Central memory CD8-positive, alpha-beta T cell (primary cell): ENCODE measurements around the gene SPATA20.

Experiments
- ATAC-seq: fragments of 150-1000 bp; cut with Tn5 transposase; replicated peaks from 2 replicates; pipeline ENCODE4 v1.10.0; 2022; ENCODE audit warnings: mild to moderate bottlenecking, moderate FRiP score, moderate number of reproducible peaks; ENCODE audit not compliant: poor library complexity, severe bottlenecking; ENCODE audit errors: extremely low read depth
- DNase-seq, 2 donors: peaks; one replicate each; pipeline ENCODE4 v3.0.0; 2021; ENCODE audit warnings: low spot score in 2 of 2
- H3K27ac Mint-ChIP-seq: one replicate; pipeline ENCODE4 v1.8.0; 2022; ENCODE audit warnings: low read depth, mild to moderate bottlenecking, moderate library complexity, mixed read lengths
- H3K27me3 Mint-ChIP-seq: one replicate; pipeline ENCODE4 v1.8.0; 2022; ENCODE audit warnings: mixed read lengths
- H3K36me3 Mint-ChIP-seq: one replicate; pipeline ENCODE4 v1.8.0; 2022; ENCODE audit warnings: mild to moderate bottlenecking, moderate library complexity, mixed read lengths; ENCODE audit not compliant: insufficient read depth
- H3K4me1 Mint-ChIP-seq: one replicate; pipeline ENCODE4 v1.8.0; 2022; ENCODE audit warnings: mixed read lengths
- H3K4me3 Mint-ChIP-seq: one replicate; pipeline ENCODE4 v1.8.0; 2022; ENCODE audit warnings: mild to moderate bottlenecking, moderate library complexity, mixed read lengths
- H3K9me3 Mint-ChIP-seq: one replicate; pipeline ENCODE4 v1.8.0; 2022; ENCODE audit warnings: mixed read lengths

Gene SPATA20

DNA sequence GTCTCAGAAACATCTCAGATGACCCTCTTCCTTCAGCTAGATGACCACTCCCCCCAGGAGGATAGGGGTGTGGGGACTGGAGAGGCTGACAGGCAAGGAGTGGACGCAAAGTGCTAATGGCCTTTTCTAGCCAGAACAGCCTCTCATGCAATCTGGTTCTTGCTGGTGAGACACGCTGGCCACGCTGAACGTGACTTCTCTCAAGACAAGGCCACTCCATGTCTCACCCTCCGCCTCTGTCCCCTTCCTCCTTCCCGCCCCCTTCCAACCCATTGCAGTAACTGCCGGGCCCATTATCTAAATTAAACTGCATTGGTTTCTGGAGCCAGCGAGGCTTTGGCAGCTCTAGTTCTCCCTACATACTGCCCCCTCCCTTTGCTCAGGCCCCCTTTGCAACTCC, 23.1 kb downstream of the SPATA20 start:
- no peaks in the 10 kb centered on the region for H3K9me3 Mint-ChIP-seq
- no peak for ATAC-seq
- H3K36me3 Mint-ChIP-seq: peaks cover 10% of the 10 kb centered on the region
- H3K4me3 Mint-ChIP-seq: no peak overlapping the region
- H3K27me3 Mint-ChIP-seq: peaks cover 82% of the 10 kb centered on the region
- H3K27ac Mint-ChIP-seq: no peak overlapping the region
- no peak for DNase-seq
- H3K4me1 Mint-ChIP-seq: peaks cover 10% of the 10 kb centered on the region

- no peaks in the 10 kb centered on the region for H3K9me3 Mint-ChIP-seq
- H3K4me1 Mint-ChIP-seq: peaks cover 5% of the 10 kb centered on the region
- H3K27me3 Mint-ChIP-seq: peaks cover 77% of the 10 kb centered on the region
- H3K4me3 Mint-ChIP-seq: no peak overlapping the region
- H3K27ac Mint-ChIP-seq: no peak overlapping the region
- DNase-seq (no peak), ATAC-seq (no peak)
- H3K36me3 Mint-ChIP-seq: peaks cover 6% of the 10 kb centered on the region
Observed at GRCh38 chr17:50570528-50570927, 23.6 kb downstream of the SPATA20 start.

DNA sequence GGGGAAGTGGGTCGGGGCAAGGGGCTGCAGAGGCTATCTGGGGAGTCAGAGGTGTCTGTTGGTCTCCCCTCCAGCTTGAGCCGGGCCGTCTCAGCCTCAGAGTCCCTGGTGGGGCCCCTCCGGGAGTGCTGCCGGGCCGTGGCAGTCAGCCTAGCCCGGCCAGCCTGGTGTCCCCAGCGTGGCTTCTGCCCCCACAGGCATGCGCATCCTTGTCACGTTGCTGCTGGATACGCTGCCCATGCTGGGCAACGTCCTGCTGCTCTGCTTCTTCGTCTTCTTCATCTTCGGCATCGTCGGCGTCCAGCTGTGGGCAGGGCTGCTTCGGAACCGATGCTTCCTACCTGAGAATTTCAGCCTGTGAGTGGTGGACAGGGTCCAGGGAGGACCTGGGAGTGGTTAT, 24.7 kb downstream of the SPATA20 start:
- DNase-seq (no peak), ATAC-seq (no peak)
- Mint-ChIP-seq H3K9me3 (no peaks in the 10 kb centered on the region), H3K4me1 (no peaks in the 10 kb centered on the region), H3K27me3 (peaks cover 65% of the 10 kb centered on the region), H3K4me3 (no peak overlapping the region), H3K27ac (no peak overlapping the region), H3K36me3 (peaks cover 1% of the 10 kb centered on the region)

DNA sequence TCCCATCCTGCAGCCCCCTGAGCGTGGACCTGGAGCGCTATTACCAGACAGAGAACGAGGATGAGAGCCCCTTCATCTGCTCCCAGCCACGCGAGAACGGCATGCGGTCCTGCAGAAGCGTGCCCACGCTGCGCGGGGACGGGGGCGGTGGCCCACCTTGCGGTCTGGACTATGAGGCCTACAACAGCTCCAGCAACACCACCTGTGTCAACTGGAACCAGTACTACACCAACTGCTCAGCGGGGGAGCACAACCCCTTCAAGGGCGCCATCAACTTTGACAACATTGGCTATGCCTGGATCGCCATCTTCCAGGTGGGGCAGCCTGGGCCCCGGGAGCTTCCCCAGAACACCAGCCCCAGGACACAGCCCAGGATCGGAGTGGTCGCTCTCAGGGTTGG, 25.6 kb downstream of the SPATA20 start:
- H3K4me3 Mint-ChIP-seq: no peak overlapping the region
- ATAC-seq: no peak
- no peak for DNase-seq
- H3K27ac Mint-ChIP-seq: no peak overlapping the region
- no peaks in the 10 kb centered on the region for H3K9me3 Mint-ChIP-seq
- peaks cover 1% of the 10 kb centered on the region for H3K36me3 Mint-ChIP-seq
- H3K27me3 Mint-ChIP-seq: peaks cover 57% of the 10 kb centered on the region
- no peaks in the 10 kb centered on the region for H3K4me1 Mint-ChIP-seq

GRCh38 chr17:50573866-50574611, 27.1 kb downstream of the SPATA20 start:
- no peaks in the 10 kb centered on the region for H3K36me3 Mint-ChIP-seq
- H3K27ac Mint-ChIP-seq: no peak overlapping the region
- ATAC-seq (no peak), DNase-seq (no peak)
- no peak overlapping the region for H3K4me3 Mint-ChIP-seq
- no peaks in the 10 kb centered on the region for H3K9me3 Mint-ChIP-seq
- no peaks in the 10 kb centered on the region for H3K4me1 Mint-ChIP-seq
- peaks cover 53% of the 10 kb centered on the region for H3K27me3 Mint-ChIP-seq

DNA sequence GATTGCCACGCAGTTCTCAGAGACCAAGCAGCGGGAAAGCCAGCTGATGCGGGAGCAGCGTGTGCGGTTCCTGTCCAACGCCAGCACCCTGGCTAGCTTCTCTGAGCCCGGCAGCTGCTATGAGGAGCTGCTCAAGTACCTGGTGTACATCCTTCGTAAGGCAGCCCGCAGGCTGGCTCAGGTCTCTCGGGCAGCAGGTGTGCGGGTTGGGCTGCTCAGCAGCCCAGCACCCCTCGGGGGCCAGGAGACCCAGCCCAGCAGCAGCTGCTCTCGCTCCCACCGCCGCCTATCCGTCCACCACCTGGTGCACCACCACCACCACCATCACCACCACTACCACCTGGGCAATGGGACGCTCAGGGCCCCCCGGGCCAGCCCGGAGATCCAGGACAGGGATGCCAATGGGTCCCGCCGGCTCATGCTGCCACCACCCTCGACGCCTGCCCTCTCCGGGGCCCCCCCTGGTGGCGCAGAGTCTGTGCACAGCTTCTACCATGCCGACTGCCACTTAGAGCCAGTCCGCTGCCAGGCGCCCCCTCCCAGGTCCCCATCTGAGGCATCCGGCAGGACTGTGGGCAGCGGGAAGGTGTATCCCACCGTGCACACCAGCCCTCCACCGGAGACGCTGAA, 28.7 kb downstream of the SPATA20 start:
- no peaks in the 10 kb centered on the region for H3K36me3 Mint-ChIP-seq
- H3K27ac Mint-ChIP-seq: no peak overlapping the region
- DNase-seq: no peak
- no peaks in the 10 kb centered on the region for H3K9me3 Mint-ChIP-seq
- no peak for ATAC-seq
- peaks cover 53% of the 10 kb centered on the region for H3K27me3 Mint-ChIP-seq
- H3K4me1 Mint-ChIP-seq: no peaks in the 10 kb centered on the region
- no peak overlapping the region for H3K4me3 Mint-ChIP-seq

- Mint-ChIP-seq H3K27ac (no peak overlapping the region), H3K9me3 (no peaks in the 10 kb centered on the region), H3K4me3 (no peak overlapping the region), H3K4me1 (no peaks in the 10 kb centered on the region), H3K27me3 (peaks cover 53% of the 10 kb centered on the region), H3K36me3 (no peaks in the 10 kb centered on the region)
- ATAC-seq (no peak), DNase-seq (no peak)
Observed at GRCh38 chr17:50576864-50577263, 29.9 kb downstream of the SPATA20 start.

GRCh38 chr17:50577451-50577954, 30.5 kb downstream of the SPATA20 start:
- no peak overlapping the region for H3K27ac Mint-ChIP-seq
- no peak overlapping the region for H3K4me3 Mint-ChIP-seq
- ATAC-seq (no peak), DNase-seq (no peak)
- H3K27me3 Mint-ChIP-seq: peaks cover 53% of the 10 kb centered on the region
- no peaks in the 10 kb centered on the region for H3K36me3 Mint-ChIP-seq
- H3K9me3 Mint-ChIP-seq: no peaks in the 10 kb centered on the region
- H3K4me1 Mint-ChIP-seq: no peaks in the 10 kb centered on the region

- ATAC-seq (no peak), DNase-seq (no peak)
- no peaks in the 10 kb centered on the region for H3K36me3 Mint-ChIP-seq
- no peaks in the 10 kb centered on the region for H3K9me3 Mint-ChIP-seq
- H3K4me1 Mint-ChIP-seq: no peaks in the 10 kb centered on the region
- peaks cover 54% of the 10 kb centered on the region for H3K27me3 Mint-ChIP-seq
- no peak overlapping the region for H3K4me3 Mint-ChIP-seq
- H3K27ac Mint-ChIP-seq: no peak overlapping the region
Observed at GRCh38 chr17:50578173-50578572, 31.2 kb downstream of the SPATA20 start.

- no peak overlapping the region for H3K4me3 Mint-ChIP-seq
- H3K9me3 Mint-ChIP-seq: no peaks in the 10 kb centered on the region
- no peaks in the 10 kb centered on the region for H3K4me1 Mint-ChIP-seq
- H3K36me3 Mint-ChIP-seq: no peaks in the 10 kb centered on the region
- ATAC-seq: no peak
- H3K27me3 Mint-ChIP-seq: peaks cover 54% of the 10 kb centered on the region
- no peak for DNase-seq
- H3K27ac Mint-ChIP-seq: no peak overlapping the region
Observed at GRCh38 chr17:50579399-50579798, 32.4 kb downstream of the SPATA20 start.

DNA sequence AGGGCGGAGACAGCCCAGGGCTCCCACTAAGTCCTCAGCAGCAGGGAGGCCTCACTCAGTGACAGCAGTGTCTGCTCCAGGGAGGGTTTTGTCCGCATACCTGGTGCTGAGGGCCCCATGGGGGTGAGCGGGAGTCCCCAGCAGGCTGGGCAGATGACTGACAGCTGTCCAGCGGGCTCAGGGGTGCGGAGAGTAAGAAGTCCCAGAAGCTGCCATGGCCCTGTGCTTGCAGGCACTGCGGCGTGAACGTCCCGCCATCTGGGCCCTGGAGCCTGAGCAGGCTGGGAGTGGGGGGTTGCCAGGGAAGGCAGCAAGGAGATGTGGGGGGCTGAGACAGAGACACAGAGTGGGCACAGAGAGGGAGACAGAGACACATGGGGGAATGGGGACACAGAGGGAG, 33.7 kb downstream of the SPATA20 start:
- no peak for ATAC-seq
- Mint-ChIP-seq H3K36me3 (no peaks in the 10 kb centered on the region), H3K4me1 (no peaks in the 10 kb centered on the region), H3K27me3 (peaks cover 57% of the 10 kb centered on the region), H3K4me3 (no peak overlapping the region), H3K27ac (no peak overlapping the region), H3K9me3 (no peaks in the 10 kb centered on the region)
- no peak for DNase-seq

- no peak for ATAC-seq
- no peaks in the 10 kb centered on the region for H3K36me3 Mint-ChIP-seq
- DNase-seq: no peak
- no peaks in the 10 kb centered on the region for H3K9me3 Mint-ChIP-seq
- no peak overlapping the region for H3K27ac Mint-ChIP-seq
- no peak overlapping the region for H3K4me3 Mint-ChIP-seq
- no peaks in the 10 kb centered on the region for H3K4me1 Mint-ChIP-seq
- H3K27me3 Mint-ChIP-seq: peaks cover 60% of the 10 kb centered on the region
Observed at GRCh38 chr17:50581316-50581715, 34.3 kb downstream of the SPATA20 start.

GRCh38 chr17:50582741-50583140, 35.8 kb downstream of the SPATA20 start:
- no peak for ATAC-seq
- Mint-ChIP-seq H3K27me3 (peaks cover 64% of the 10 kb centered on the region), H3K4me3 (no peak overlapping the region), H3K27ac (no peak overlapping the region), H3K9me3 (no peaks in the 10 kb centered on the region), H3K4me1 (no peaks in the 10 kb centered on the region), H3K36me3 (no peaks in the 10 kb centered on the region)
- DNase-seq: no peak
